WERI-Rb-1 (cell line): ENCODE data around the gene GALNT16.
A peak's percentile ranks its signal among the peaks of the same experiment; 100 is the strongest.

Source experiments
- DNase-seq: peaks from one replicate; pipeline ENCODE4 v3.0.0-alpha.2; 2020
- H3K27ac ChIP-seq: fragments of 250-450 bp; sonication (Bioruptor Pico); 2 replicates; pipeline ENCODE4 v1.5.1; 2020; ENCODE audit warnings: mild to moderate bottlenecking, moderate library complexity
- H3K27me3 ChIP-seq: fragments of 250-450 bp; sonication (Bioruptor Pico); 2 replicates; pipeline ENCODE4 v1.5.1; 2021; ENCODE audit warnings: mild to moderate bottlenecking, low read depth, moderate library complexity; ENCODE audit not compliant: insufficient read depth, severe bottlenecking
- H3K36me3 ChIP-seq: fragments of 250-450 bp; sonication (Bioruptor Pico); 2 replicates; pipeline ENCODE4 v1.5.1; 2020; ENCODE audit warnings: mild to moderate bottlenecking, moderate library complexity
- H3K4me3 ChIP-seq: 2 replicates; pipeline ENCODE4 v1.5.1; 2011; ENCODE audit warnings: low read depth, mild to moderate bottlenecking, control low read depth, low read length
- H3K9me3 ChIP-seq: fragments of 250-450 bp; sonication (Bioruptor Pico); 2 replicates; pipeline ENCODE4 v1.5.1; 2021; ENCODE audit warnings: mild to moderate bottlenecking, moderate library complexity; ENCODE audit not compliant: severe bottlenecking
- TF ChIP-seq, protein P1 (sequence below): IDR thresholded peaks from 2 replicates; pipeline ENCODE4 v1.5.1; 2011; ENCODE audit warnings: low read depth, mild to moderate bottlenecking, control low read depth, inconsistent platforms, low read length

GALNT16 gene

DNA sequence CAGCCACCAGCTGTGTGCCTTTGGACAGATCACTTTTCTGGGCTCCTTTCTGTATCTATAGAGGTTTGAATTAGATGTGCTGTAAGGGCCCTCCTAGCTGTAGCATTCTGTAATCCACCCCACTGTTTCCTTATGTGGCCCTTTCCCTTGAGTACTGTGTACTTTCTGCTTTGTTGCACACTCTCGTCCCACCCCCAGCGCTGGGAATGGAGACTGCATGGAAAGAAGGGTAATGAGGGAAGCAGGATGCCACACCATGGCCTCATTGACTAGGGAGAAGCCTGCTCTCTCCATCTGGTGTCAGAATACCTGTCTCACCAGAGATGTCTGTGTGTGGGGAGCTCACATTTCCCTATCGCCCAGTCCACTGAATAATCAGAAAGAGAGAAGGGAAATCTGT, 13.6 kb upstream of the GALNT16 start:
- Histone ChIP-seq H3K9me3 (no peaks in the 10 kb centered on the region), H3K27me3 (no peaks in the 10 kb centered on the region), H3K4me3 (no peak overlapping the region), H3K36me3 (no peaks in the 10 kb centered on the region), H3K27ac (no peak overlapping the region)
- no peak for DNase-seq
- TF ChIP-seq, protein P1, sequence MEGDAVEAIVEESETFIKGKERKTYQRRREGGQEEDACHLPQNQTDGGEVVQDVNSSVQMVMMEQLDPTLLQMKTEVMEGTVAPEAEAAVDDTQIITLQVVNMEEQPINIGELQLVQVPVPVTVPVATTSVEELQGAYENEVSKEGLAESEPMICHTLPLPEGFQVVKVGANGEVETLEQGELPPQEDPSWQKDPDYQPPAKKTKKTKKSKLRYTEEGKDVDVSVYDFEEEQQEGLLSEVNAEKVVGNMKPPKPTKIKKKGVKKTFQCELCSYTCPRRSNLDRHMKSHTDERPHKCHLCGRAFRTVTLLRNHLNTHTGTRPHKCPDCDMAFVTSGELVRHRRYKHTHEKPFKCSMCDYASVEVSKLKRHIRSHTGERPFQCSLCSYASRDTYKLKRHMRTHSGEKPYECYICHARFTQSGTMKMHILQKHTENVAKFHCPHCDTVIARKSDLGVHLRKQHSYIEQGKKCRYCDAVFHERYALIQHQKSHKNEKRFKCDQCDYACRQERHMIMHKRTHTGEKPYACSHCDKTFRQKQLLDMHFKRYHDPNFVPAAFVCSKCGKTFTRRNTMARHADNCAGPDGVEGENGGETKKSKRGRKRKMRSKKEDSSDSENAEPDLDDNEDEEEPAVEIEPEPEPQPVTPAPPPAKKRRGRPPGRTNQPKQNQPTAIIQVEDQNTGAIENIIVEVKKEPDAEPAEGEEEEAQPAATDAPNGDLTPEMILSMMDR = no peak

DNA sequence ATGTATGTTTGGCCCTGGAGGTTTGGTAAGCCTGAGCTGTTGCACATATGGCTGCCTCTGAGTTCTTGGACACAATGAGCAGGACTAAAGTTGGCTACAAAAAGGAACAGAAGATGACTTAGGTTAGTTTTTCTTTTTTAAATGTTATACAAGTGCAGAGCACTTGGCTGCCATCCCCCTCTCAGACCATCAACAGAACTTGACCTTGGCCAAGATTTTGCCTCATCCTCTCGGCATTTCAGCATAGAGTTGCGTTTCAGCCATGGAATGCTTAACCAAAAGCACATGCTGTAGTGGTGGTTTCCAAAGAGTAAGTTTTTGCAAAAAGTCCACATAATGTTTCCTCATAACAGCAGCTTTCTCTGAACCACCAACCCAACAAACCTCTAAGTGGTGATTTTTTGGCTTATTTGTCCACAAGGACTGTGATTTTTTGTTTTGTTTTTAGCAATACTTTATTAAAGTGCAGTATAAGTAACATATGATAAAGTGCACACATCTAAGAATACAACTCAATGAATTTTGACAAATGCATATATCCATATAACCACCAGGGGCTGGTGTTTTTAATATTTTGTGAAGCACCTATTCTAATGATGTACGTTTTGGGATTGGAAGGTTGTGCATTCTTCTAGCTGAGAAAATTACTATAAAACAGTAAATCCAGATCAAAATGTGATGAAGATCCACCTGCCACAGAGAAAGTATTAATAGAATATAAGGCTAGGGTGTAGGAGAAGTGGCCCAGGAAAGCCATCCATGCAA, 12.1 kb upstream of the GALNT16 start:
- no peak overlapping the region for H3K27ac ChIP-seq
- TF ChIP-seq, protein P1 = no peak
- no peaks in the 10 kb centered on the region for H3K27me3 ChIP-seq
- DNase-seq = no peak
- H3K36me3 ChIP-seq = no peaks in the 10 kb centered on the region
- no peaks in the 10 kb centered on the region for H3K9me3 ChIP-seq
- H3K4me3 ChIP-seq = no peak overlapping the region

DNA sequence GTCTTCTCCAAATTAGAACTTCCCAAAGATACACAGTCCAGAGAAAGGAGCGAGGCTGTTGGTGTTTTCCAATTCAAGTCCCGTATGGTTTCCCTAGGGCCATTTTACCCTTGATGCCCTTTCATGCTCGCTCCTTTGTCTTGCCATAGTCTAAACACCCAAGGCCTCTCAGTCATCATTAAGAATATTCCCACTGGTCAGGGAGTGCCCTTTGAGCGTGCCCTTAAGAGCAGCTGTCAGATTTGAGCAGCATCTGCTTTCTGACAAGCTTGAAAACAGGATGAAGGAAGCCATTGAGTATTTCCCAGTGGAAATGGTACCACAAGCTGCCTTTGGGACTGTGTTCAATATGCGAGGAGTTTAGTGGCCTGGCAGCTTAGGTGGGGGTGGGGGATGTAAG, 10.4 kb upstream of the GALNT16 start:
- TF ChIP-seq, protein P1 = no peak
- Histone ChIP-seq H3K27ac (no peak overlapping the region), H3K9me3 (no peaks in the 10 kb centered on the region), H3K27me3 (no peaks in the 10 kb centered on the region), H3K36me3 (no peaks in the 10 kb centered on the region), H3K4me3 (no peak overlapping the region)
- no peak for DNase-seq

DNA sequence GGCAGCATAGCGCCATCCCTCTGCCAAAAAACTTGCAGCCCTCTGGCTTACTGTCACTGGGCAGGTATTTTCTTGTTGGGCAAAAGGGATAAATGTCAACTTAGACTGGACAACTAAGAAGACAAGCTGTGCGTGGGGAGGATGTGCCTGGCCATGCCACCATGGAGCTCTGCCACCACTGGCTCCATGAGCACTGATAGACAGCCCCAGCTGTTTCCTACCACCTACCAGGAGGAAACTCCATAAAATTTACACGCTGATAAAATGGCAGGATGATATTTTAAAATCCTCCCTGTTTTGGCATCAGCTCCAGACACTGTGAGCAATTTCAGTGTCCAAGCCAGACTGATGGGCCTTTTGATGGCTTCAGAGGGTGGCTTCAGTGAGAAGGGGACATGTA, 7.1 kb upstream of the GALNT16 start:
- no peak for DNase-seq
- H3K27ac ChIP-seq = no peak overlapping the region
- no peaks in the 10 kb centered on the region for H3K27me3 ChIP-seq
- H3K9me3 ChIP-seq = no peaks in the 10 kb centered on the region
- no peaks in the 10 kb centered on the region for H3K36me3 ChIP-seq
- TF ChIP-seq, protein P1 = no peak
- no peak overlapping the region for H3K4me3 ChIP-seq

DNA sequence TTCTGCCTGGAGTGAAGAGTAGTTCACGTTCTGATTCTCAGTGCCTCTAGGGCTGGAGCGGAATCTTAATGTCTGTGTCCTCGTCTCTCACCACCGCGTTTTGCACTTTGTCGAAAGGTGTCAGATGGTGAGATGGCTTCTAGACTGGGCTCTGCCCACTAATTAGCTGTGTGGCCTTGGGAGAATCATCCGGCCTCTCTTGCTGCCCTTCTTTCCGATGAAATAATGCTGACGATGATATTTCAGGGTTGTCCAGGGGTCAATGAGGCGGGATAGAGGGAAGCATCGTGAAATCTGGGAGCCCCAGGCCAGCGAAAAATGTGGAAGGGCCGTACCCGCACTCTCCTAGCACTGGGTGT, 811 bp upstream of the GALNT16 start:
- TF ChIP-seq, protein P1 = no peak
- H3K27ac ChIP-seq = no peak overlapping the region
- no peak for DNase-seq

More for the DNA sequence above, 811 bp upstream of the GALNT16 start:
- H3K27me3 ChIP-seq = peaks cover 10% of the 10 kb centered on the region
- no peaks in the 10 kb centered on the region for H3K9me3 ChIP-seq
- H3K4me3 ChIP-seq = peak overlapping the region; percentile 58
- no peaks in the 10 kb centered on the region for H3K36me3 ChIP-seq
